Measurements from ENCODE around the gene NECTIN1. TPM values are rescaled to one million over a fixed set of nuclear protein-coding genes. Genes with fewer than 3 reads are reported as not detected.
"Not testable (repeated sequence)": the region's sequence is repeated elsewhere in the genome, so short reads cannot be mapped to it uniquely, and the experiment has no call there.

Gene NECTIN1
- total RNA-seq, 6 donors from 2014 or later, result 1.4 to 12.6 (median 7.6) TPM

DNA sequence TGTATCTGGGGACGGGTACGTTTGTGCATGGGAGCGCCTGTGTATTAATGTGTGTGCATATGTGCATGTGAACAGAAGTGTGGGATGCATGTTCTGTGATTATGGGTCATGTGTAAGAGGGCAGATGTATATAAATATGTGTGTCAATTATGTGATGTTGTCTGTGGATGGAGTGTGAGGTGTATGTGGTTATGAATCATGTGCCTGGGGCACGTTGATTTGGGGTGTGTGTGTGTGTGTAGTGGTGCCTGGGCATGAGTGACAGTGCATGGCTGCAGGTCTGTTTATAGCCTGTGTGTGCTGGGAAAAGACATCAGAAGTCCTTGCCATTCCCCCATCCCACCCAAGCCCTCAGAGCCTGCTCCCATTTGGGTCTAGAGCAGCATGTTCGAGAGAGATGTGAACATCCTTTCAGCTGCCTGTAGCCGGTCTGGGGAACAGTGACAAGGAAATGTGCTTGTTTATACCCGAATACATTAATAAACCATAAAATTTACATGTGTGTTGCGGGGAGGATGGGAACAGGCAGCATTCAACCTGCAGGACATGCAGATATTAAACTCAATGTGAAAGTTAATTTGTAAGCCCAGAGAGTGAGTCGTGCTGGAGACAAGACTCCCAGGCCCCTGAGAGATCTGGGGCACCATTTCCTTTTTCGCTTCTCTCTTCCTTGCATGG lies 129.0 kb downstream of the NECTIN1 start:
- H3K4me3 ChIP-seq, result no peak overlapping the region
- TF ChIP-seq EP300 (IDR thresholded peaks at IDR 0.05), result no peak
- no peak for TF ChIP-seq POLR2AphosphoS5 (IDR thresholded peaks at IDR 0.05)
- TF ChIP-seq POLR2A (IDR thresholded peaks at IDR 0.05), result no peak
- TF ChIP-seq, protein P1, sequence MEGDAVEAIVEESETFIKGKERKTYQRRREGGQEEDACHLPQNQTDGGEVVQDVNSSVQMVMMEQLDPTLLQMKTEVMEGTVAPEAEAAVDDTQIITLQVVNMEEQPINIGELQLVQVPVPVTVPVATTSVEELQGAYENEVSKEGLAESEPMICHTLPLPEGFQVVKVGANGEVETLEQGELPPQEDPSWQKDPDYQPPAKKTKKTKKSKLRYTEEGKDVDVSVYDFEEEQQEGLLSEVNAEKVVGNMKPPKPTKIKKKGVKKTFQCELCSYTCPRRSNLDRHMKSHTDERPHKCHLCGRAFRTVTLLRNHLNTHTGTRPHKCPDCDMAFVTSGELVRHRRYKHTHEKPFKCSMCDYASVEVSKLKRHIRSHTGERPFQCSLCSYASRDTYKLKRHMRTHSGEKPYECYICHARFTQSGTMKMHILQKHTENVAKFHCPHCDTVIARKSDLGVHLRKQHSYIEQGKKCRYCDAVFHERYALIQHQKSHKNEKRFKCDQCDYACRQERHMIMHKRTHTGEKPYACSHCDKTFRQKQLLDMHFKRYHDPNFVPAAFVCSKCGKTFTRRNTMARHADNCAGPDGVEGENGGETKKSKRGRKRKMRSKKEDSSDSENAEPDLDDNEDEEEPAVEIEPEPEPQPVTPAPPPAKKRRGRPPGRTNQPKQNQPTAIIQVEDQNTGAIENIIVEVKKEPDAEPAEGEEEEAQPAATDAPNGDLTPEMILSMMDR (IDR thresholded peaks at IDR 0.05), result no peak
- no peak overlapping the region for H3K27ac ChIP-seq
- ATAC-seq (ENCODE audit: low FRiP score in 2 of 2) (no peak), DNase-seq (no peak)
- WGBS, 2 donors, result 68 to 73% methylated on average over 10 of the region's 10 CpGs
- no peaks in the 10 kb centered on the region for H3K9me3 ChIP-seq
- H3K4me1 ChIP-seq, result no peaks in the 10 kb centered on the region
- no peaks in the 10 kb centered on the region for H3K36me3 ChIP-seq
- no peaks in the 10 kb centered on the region for H3K27me3 ChIP-seq

DNA sequence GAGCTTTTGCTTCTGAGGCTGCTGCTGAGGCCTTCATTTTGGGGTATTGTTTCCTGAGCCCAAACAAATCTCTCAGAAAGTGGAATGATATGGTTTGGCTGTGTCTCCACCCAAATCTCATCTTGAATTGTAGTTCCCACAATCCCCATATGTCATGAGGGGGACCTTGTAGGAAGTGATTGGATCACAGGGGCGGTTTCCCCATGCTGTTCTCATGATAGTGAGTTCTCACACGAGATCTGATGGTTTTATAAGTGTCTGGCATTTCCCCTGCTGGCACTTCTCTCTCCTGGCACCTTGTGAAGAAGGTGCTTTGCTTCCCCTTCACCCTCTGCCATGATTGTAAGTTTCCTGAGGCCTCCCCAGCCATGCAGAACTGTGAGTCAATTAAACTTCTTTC lies 133.1 kb downstream of the NECTIN1 start:
- not testable (repeated sequence) for H3K27me3 ChIP-seq; H3K4me1 ChIP-seq; H3K9me3 ChIP-seq; H3K27ac ChIP-seq; H3K4me3 ChIP-seq; ATAC-seq (ENCODE audit: low FRiP score in 2 of 2); H3K36me3 ChIP-seq; DNase-seq
- WGBS, 2 donors, result 42 to 54% methylated on average over 2 of the region's 2 CpGs

DNA sequence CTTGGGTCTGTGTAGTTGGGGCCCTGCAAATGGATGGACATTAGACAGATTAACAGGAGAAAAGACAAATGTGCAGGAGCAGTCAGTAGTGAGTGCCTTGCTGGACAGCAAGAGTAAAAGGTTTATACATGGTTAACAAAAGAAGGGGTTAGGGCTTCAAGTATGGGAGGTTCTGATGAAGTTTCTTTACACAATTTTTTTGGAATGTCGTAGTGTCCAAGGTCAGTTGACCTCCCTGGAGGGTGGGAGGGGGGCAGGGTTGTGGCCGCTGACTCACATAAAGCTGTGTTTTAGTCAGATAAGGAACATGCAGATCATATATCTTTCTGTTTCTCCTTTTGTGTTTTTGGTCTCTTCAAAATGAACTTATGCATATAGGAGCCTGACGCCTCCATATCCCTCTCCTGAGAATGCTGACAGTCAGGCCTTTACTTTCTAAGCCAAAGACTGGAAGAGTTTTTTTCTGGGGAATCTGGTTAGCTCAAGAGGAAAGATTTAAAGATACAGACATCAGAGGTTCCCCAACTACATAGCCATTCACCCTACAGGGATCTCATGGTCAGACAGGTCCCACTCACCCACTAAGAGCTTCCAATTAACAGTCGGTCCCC lies 134.3 kb downstream of the NECTIN1 start:
- TF ChIP-seq EP300 (IDR thresholded peaks at IDR 0.05), result no peak
- TF ChIP-seq, protein P1 (IDR thresholded peaks at IDR 0.05), result no peak
- no peak for TF ChIP-seq POLR2A (IDR thresholded peaks at IDR 0.05)
- no peak for TF ChIP-seq POLR2AphosphoS5 (IDR thresholded peaks at IDR 0.05)
- Histone ChIP-seq H3K27me3 (no peaks in the 10 kb centered on the region), H3K27ac (no peak overlapping the region), H3K4me3 (no peak overlapping the region), H3K9me3 (peaks cover 0 to 5% (median 0%) of the 10 kb centered on the region in 4 donors), H3K36me3 (no peaks in the 10 kb centered on the region), H3K4me1 (peaks cover 0 to 4% (median 0%) of the 10 kb centered on the region in 4 donors)
- ATAC-seq (ENCODE audit: low FRiP score in 2 of 2), result peak in 1 of 2 donors; percentile 80
- no peak for DNase-seq
- WGBS, 2 donors, result 49 to 58% methylated on average over 4 of the region's 4 CpGs

DNA sequence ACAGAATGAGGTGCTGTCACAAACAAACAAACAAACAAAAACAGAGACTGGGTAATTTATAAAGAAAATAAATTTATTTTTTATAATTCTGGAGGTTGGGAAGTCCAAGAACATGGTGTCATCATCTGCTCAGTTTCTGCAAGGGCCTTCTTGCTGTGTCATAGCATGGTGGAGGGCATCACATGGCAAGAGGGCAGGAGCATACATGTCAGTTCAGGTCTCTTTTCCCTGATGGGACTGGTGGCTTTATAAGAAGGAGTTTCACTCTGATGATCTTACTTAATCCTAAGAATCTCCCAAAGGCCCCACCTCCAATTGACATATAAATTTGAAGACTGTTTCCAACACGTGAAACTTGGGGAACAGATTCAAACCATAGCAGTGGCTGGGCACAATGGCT lies 135.7 kb downstream of the NECTIN1 start:
- TF ChIP-seq POLR2AphosphoS5 (IDR thresholded peaks at IDR 0.05), result no peak
- TF ChIP-seq EP300 (IDR thresholded peaks at IDR 0.05), result no peak
- no peak for TF ChIP-seq POLR2A (IDR thresholded peaks at IDR 0.05)
- TF ChIP-seq, protein P1 (IDR thresholded peaks at IDR 0.05), result no peak
- Histone ChIP-seq H3K4me1 (peaks cover 0 to 4% (median 0%) of the 10 kb centered on the region in 4 donors), H3K4me3 (no peak overlapping the region), H3K27ac (no peak overlapping the region), H3K9me3 (peaks cover 0 to 5% (median 0%) of the 10 kb centered on the region in 4 donors), H3K27me3 (no peaks in the 10 kb centered on the region), H3K36me3 (no peaks in the 10 kb centered on the region)
- 83 to 94% methylated on average over 1 of the region's 1 CpG for WGBS, 2 donors
- no peak for DNase-seq
- no peak for ATAC-seq (ENCODE audit: low FRiP score in 2 of 2)

DNA sequence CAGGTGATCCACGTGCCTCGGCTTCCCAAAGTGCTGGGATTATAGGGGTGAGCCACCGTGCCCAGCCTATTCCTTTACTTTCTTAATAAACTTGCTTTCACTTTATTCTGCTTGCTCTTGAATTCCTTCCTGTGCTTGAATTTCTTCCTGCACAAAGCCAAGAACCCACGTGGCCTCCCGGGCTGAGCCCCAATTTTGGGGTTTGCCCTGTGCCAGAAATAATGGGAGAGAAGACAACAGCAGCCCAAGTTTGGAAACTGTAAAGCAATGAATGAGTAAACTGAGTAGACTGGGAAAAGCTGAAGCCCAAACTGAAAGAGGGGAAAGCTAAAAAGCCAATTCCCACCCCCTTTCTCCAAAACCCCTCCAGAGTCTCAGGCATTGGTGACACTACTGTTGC lies 136.4 kb downstream of the NECTIN1 start:
- Histone ChIP-seq H3K27me3 (no peaks in the 10 kb centered on the region), H3K36me3 (no peaks in the 10 kb centered on the region), H3K9me3 (peaks cover 0 to 5% (median 0%) of the 10 kb centered on the region in 4 donors), H3K4me3 (no peak overlapping the region), H3K27ac (no peak overlapping the region), H3K4me1 (peaks cover 0 to 4% (median 0%) of the 10 kb centered on the region in 4 donors)
- no peak for DNase-seq
- no peak for TF ChIP-seq POLR2AphosphoS5 (IDR thresholded peaks at IDR 0.05)
- TF ChIP-seq POLR2A (IDR thresholded peaks at IDR 0.05), result no peak
- no peak for TF ChIP-seq EP300 (IDR thresholded peaks at IDR 0.05)
- TF ChIP-seq, protein P1 (IDR thresholded peaks at IDR 0.05), result no peak
- ATAC-seq (ENCODE audit: low FRiP score in 2 of 2), result peak in 1 of 2 donors; percentile 72
- WGBS, 2 donors, result 54 to 63% methylated on average over 5 of the region's 5 CpGs

Measured in upper lobe of left lung (tissue), 6 donors.